ENCODE results near the gene SPATA20.

DNA sequence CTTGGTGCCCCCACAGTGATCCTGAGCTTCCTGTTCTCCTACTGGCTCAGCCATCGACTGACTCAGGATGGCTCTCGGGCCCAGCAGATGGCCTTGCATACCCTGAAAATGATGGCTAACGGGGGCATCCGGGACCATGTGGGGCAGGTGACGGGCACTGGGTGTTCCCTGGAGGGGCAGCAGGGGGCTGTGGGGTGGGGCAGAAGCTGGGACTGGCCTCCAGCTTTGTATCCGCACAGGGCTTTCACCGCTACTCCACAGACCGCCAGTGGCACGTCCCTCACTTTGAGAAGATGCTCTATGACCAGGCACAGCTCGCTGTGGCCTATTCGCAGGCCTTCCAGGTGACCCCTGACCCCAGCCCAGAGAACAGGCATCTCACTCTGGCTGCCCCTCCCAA lies 3.0 kb downstream of the SPATA20 start:
- TF ChIP-seq, protein P1, sequence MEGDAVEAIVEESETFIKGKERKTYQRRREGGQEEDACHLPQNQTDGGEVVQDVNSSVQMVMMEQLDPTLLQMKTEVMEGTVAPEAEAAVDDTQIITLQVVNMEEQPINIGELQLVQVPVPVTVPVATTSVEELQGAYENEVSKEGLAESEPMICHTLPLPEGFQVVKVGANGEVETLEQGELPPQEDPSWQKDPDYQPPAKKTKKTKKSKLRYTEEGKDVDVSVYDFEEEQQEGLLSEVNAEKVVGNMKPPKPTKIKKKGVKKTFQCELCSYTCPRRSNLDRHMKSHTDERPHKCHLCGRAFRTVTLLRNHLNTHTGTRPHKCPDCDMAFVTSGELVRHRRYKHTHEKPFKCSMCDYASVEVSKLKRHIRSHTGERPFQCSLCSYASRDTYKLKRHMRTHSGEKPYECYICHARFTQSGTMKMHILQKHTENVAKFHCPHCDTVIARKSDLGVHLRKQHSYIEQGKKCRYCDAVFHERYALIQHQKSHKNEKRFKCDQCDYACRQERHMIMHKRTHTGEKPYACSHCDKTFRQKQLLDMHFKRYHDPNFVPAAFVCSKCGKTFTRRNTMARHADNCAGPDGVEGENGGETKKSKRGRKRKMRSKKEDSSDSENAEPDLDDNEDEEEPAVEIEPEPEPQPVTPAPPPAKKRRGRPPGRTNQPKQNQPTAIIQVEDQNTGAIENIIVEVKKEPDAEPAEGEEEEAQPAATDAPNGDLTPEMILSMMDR (IDR thresholded peaks at IDR 0.05), result no peak
- TF ChIP-seq ZFX (IDR thresholded peaks at IDR 0.05; ENCODE audit: borderline replicate concordance), result no peak
